KBM-7 (cell line): ENCODE measurements around the gene SH3YL1.

Experiments used
- DNase-seq: peaks from one replicate; pipeline ENCODE4 v3.0.0-alpha.2; 2015
- in situ Hi-C: fragments of 300-500 bp; cut with MboI; formaldehyde crosslinking; loops from 2 replicates; pipeline ENCODE4 v1.14.3; 2020; ENCODE audit warnings: low sequenced_read_pairs, low pct_unique_long_range_greater_than_20kb, mixed read lengths

The SH3YL1 gene

GRCh38 chr2:233030-233429, 30.8 kb downstream of the SH3YL1 start:
- no peak for DNase-seq

GRCh38 chr2:231521-232185, 32.2 kb downstream of the SH3YL1 start:
- in situ Hi-C loops, result no loop called here
- DNase-seq, result no peak

More at GRCh38 chr2:233030-233429, 30.8 kb downstream of the SH3YL1 start:
- in situ Hi-C loops, result no loop called here

- in situ Hi-C loops, result no loop called here
- no peak for DNase-seq
Observed at GRCh38 chr2:228518-229278, 35.1 kb downstream of the SH3YL1 start.

GRCh38 chr2:228115-228514, 35.7 kb downstream of the SH3YL1 start:
- no peak for DNase-seq
- in situ Hi-C loops, result no loop called here

GRCh38 chr2:223971-224760, 39.7 kb downstream of the SH3YL1 start:
- DNase-seq, result no peak
- in situ Hi-C loops, result no loop called here

- in situ Hi-C loops, result no loop called here
- DNase-seq, result no peak
Observed at GRCh38 chr2:223451-223850, 40.4 kb downstream of the SH3YL1 start.

- no peak for DNase-seq
- in situ Hi-C loops, result no loop called here
Observed at GRCh38 chr2:216068-216467, 47.8 kb downstream of the SH3YL1 start.

GRCh38 chr2:213932-214693, 49.7 kb downstream of the SH3YL1 start:
- in situ Hi-C loops, result no loop called here
- no peak for DNase-seq

GRCh38 chr2:211486-212184, 52.2 kb downstream of the SH3YL1 start:
- DNase-seq, result no peak
- in situ Hi-C loops, result no loop called here

- DNase-seq, result no peak
- in situ Hi-C loops, result no loop called here
Observed at GRCh38 chr2:210660-211059, 53.2 kb downstream of the SH3YL1 start.

GRCh38 chr2:209470-209869, 54.4 kb downstream of the SH3YL1 start:
- no peak for DNase-seq
- in situ Hi-C loops, result no loop called here

GRCh38 chr2:208335-208734, 55.5 kb downstream of the SH3YL1 start:
- no peak for DNase-seq
- in situ Hi-C loops, result no loop called here

- in situ Hi-C loops, result no loop called here
- DNase-seq, result no peak
Observed at GRCh38 chr2:203984-204383, 59.8 kb downstream of the SH3YL1 start.

GRCh38 chr2:203401-203800, 60.4 kb downstream of the SH3YL1 start:
- in situ Hi-C loops, result no loop called here
- DNase-seq, result no peak

GRCh38 chr2:202945-203344, 60.9 kb downstream of the SH3YL1 start:
- in situ Hi-C loops, result no loop called here
- DNase-seq, result no peak

GRCh38 chr2:201648-202433, 62.0 kb downstream of the SH3YL1 start:
- DNase-seq, result no peak
- in situ Hi-C loops, result no loop called here

- no peak for DNase-seq
- in situ Hi-C loops, result no loop called here
Observed at GRCh38 chr2:199041-199966, 64.5 kb downstream of the SH3YL1 start.
